SK-N-SH (cell line): Measurements from ENCODE around the gene GCLC. TPM values are rescaled to one million over a fixed set of nuclear protein-coding genes. Genes with fewer than 3 reads are reported as not detected.

Experiments used
- CTCF ChIA-PET: fragments of 300-600, 350-600 bp; formaldehyde crosslinking; extraction: SDS; loops from one replicate; lab custom pipeline; 2021; lab: Yijun Ruan, JAX
- POLR2A ChIA-PET: fragments of 350-600 bp; sonication (Branson Sonifier 250); formaldehyde crosslinking; extraction: SDS; loops from one replicate; lab custom pipeline; 2020; ENCODE audit warnings: antibody characterized with exemption, inconsistent platforms; lab: Yijun Ruan, JAX
- DNase-seq: peaks from one replicate; pipeline ENCODE4 v3.0.0; 2012
- H2AFZ ChIP-seq: fragments of 200-600 bp; sonication (generic); 2 replicates; pipeline ENCODE4 v1.8.1; 2016; ENCODE audit warnings: antibody characterized with exemption, mild to moderate bottlenecking, low read depth
- H3F3A ChIP-seq: fragments of 200-600 bp; sonication (generic); replicated peaks from 2 replicates; pipeline ENCODE3; 2016; ENCODE audit warnings: antibody characterized with exemption, mild to moderate bottlenecking; ENCODE audit not compliant: insufficient read depth
- H3K27ac ChIP-seq, 2 experiments: fragments of 200-500 bp in 1 of 2; fragments of 200-600 bp in 1 of 2; sonication (Bioruptor generic) in 1 of 2; sonication (generic), shearing (Covaris generic) in 1 of 2; 2 replicates each; pipeline versions ENCODE4 v1.5.1 to v1.6.1; 2014 to 2016; ENCODE audit warnings: low read depth in 2 of 2, inconsistent platforms in 1 of 2, low read length in 1 of 2, mild to moderate bottlenecking in 1 of 2, mixed read lengths in 1 of 2
- H3K27me3 ChIP-seq: fragments of 200-600 bp; sonication (generic), shearing (Covaris generic); 2 replicates; pipeline ENCODE4 v1.6.1; 2016; ENCODE audit warnings: mixed run types; ENCODE audit not compliant: insufficient read depth
- H3K36me3 ChIP-seq, 2 experiments: fragments of 200-500 bp in 1 of 2; fragments of 200-600 bp in 1 of 2; sonication (Bioruptor generic) in 1 of 2; sonication (generic) in 1 of 2; replicated peaks in 1 of 2; 2 replicates each; pipeline versions ENCODE3 to v1.5.1; 2014 to 2016; ENCODE audit warnings: low read length in 1 of 2, mild to moderate bottlenecking in 1 of 2; ENCODE audit not compliant: insufficient read depth in 2 of 2, control insufficient read depth in 1 of 2
- H3K4me1 ChIP-seq, 2 experiments: fragments of 200-500 bp in 1 of 2; fragments of 200-600 bp in 1 of 2; sonication (Bioruptor generic) in 1 of 2; sonication (generic), shearing (Covaris generic) in 1 of 2; 2 replicates each; pipeline versions ENCODE4 v1.5.1 to v1.6.1; 2014 to 2016; ENCODE audit warnings: low read depth in 1 of 2, low read length in 1 of 2, mixed run types in 1 of 2; ENCODE audit not compliant: insufficient read depth in 2 of 2, control insufficient read depth in 1 of 2
- H3K4me2 ChIP-seq: fragments of 200-600 bp; sonication (generic), shearing (Covaris generic); 2 replicates; pipeline ENCODE4 v1.6.1; 2017; ENCODE audit warnings: mixed run types
- H3K4me3 ChIP-seq, 2 experiments: fragments of 200-500 bp in 1 of 2; fragments of 200-600 bp in 1 of 2; sonication (Bioruptor generic) in 1 of 2; sonication (generic), shearing (Covaris generic) in 1 of 2; 2 replicates each; pipeline versions ENCODE4 v1.5.1 to v1.8.1; 2014 to 2016; ENCODE audit warnings: low read depth in 2 of 2, inconsistent platforms in 1 of 2, low read length in 1 of 2, mild to moderate bottlenecking in 1 of 2, mixed read lengths in 1 of 2, moderate library complexity in 1 of 2
- H3K79me2 ChIP-seq: fragments of 200-600 bp; sonication (generic); 2 replicates; pipeline ENCODE4 v1.8.1; 2017; ENCODE audit warnings: mild to moderate bottlenecking; ENCODE audit not compliant: insufficient read depth
- H3K9ac ChIP-seq: fragments of 200-600 bp; sonication (generic); 2 replicates; pipeline ENCODE4 v1.6.1; 2017; ENCODE audit warnings: mixed run types
- H3K9me2 ChIP-seq: fragments of 200-600 bp; sonication (generic); 2 replicates; pipeline ENCODE4 v1.6.1; 2017; ENCODE audit warnings: mixed run types
- H3K9me3 ChIP-seq: fragments of 200-600 bp; sonication (generic); 2 replicates; pipeline ENCODE4 v1.6.1; 2017; ENCODE audit warnings: mixed run types, mild to moderate bottlenecking, moderate library complexity
- H4K20me1 ChIP-seq: fragments of 200-600 bp; sonication (generic); 2 replicates; pipeline ENCODE4 v1.6.1; 2017; ENCODE audit warnings: mild to moderate bottlenecking, mixed run types; ENCODE audit not compliant: insufficient read depth
- EZH2phosphoT487 ChIP-seq: fragments of 200-600 bp; sonication (generic); IDR thresholded peaks from 2 replicates; pipeline ENCODE4 v1.6.1; 2017; ENCODE audit warnings: low read depth, mixed run types, mild to moderate bottlenecking, antibody characterized with exemption, moderate library complexity, borderline replicate concordance
- FOSL2 ChIP-seq: IDR thresholded peaks from 2 replicates; pipeline ENCODE4 v1.4.0; 2012; ENCODE audit warnings: low read depth, mild to moderate bottlenecking, moderate library complexity, borderline replicate concordance
- MXI1 ChIP-seq: IDR thresholded peaks from 2 replicates; pipeline ENCODE4 v1.6.1; 2012; ENCODE audit warnings: mild to moderate bottlenecking, low read depth, low read length, improper control_type of control experiment
- NRF1 ChIP-seq: IDR thresholded peaks from 2 replicates; pipeline ENCODE4 v1.6.1; 2012; ENCODE audit warnings: low read depth, mild to moderate bottlenecking, low read length
- PBX3 ChIP-seq: IDR thresholded peaks from 2 replicates; pipeline ENCODE4; 2012
- RAD21 ChIP-seq: IDR thresholded peaks from 2 replicates; pipeline ENCODE4 v1.6.1; 2012; ENCODE audit warnings: mild to moderate bottlenecking, low read length
- RCOR1 ChIP-seq: fragments of 150-350 bp; IDR thresholded peaks from 2 replicates; pipeline ENCODE4 v1.6.1; 2017; ENCODE audit warnings: antibody characterized with exemption, low read length
- REST ChIP-seq: IDR thresholded peaks from 2 replicates; pipeline ENCODE4 v1.6.1; 2012; ENCODE audit warnings: mild to moderate bottlenecking, low read depth, low read length, moderate library complexity
- RFX5 ChIP-seq: IDR thresholded peaks from 2 replicates; pipeline ENCODE4 v1.6.1; 2012; ENCODE audit warnings: mild to moderate bottlenecking, improper control_type of control experiment, low read length
- RXRA ChIP-seq: IDR thresholded peaks from 2 replicates; pipeline ENCODE4 v1.4.0; 2012; ENCODE audit warnings: low read depth, mild to moderate bottlenecking, borderline replicate concordance
- SIN3A ChIP-seq: IDR thresholded peaks from 2 replicates; pipeline ENCODE4 v1.6.1; 2012; ENCODE audit warnings: low read depth, mild to moderate bottlenecking, low read length, moderate library complexity, borderline replicate concordance
- SMC3 ChIP-seq: IDR thresholded peaks from 2 replicates; pipeline ENCODE4 v1.6.1; 2012; ENCODE audit warnings: low read depth, low read length, improper control_type of control experiment
- YY1 ChIP-seq: IDR thresholded peaks from 2 replicates; pipeline ENCODE4 v1.4.0; 2012; ENCODE audit warnings: low read depth, mild to moderate bottlenecking
- WGBS: methylation state at CpG from one replicate; pipeline ENCODE4 v1.1.6; 2017; ENCODE audit warnings: low lambda C conversion rate; 5-methylcytosine and 5-hydroxymethylcytosine counted together
- polyA plus RNA-seq, 3 experiments: library from polyadenylated mRNA; depleted of rRNA; stranded (reverse); fragments of >200 nt; gene quantifications; 2 replicates each; pipeline ENCODE4 v1.2.3, GENCODE V29; 2012

Gene GCLC
- polyA plus RNA-seq, 1 of the 3 experiments (the other 2 are of a cell fraction), result 7.5 TPM

- no peaks in the 10 kb centered on the region for H3K36me3 ChIP-seq
- no peak for DNase-seq
- ChIA-PET POLR2A (no interaction called here), CTCF (interaction anchor here (0.7 kb wide), 1 partner anchor 92 kb away, joined by 3 read pairs; no protein-coding TSS in a partner anchor)
- TF ChIP-seq PBX3 (no peak), NRF1 (no peak), REST (no peak), SMC3 (no peak), RFX5 (no peak), MXI1 (no peak), YY1 (no peak), EZH2phosphoT487 (no peak), FOSL2 (no peak), RAD21 (no peak), RXRA (no peak), RCOR1 (no peak), SIN3A (no peak)
- H4K20me1 ChIP-seq, result no peaks in the 10 kb centered on the region
- no peak overlapping the region for H2AFZ ChIP-seq
- H3K4me2 ChIP-seq, result no peak overlapping the region
- no peak overlapping the region for H3K9ac ChIP-seq
- no peaks in the 10 kb centered on the region for H3K9me3 ChIP-seq
- no peaks in the 10 kb centered on the region for H3K9me2 ChIP-seq
- 69% methylated on average over 7 of the region's 7 CpGs for WGBS
- no peaks in the 10 kb centered on the region for H3K79me2 ChIP-seq
- H3F3A ChIP-seq, result no peaks in the 10 kb centered on the region
- H3K4me3 ChIP-seq, result no peak overlapping the region
- H3K4me1 ChIP-seq, result no peaks in the 10 kb centered on the region
- no peaks in the 10 kb centered on the region for H3K27me3 ChIP-seq
- H3K27ac ChIP-seq, result no peak overlapping the region
Measured at GRCh38 chr6:53585208-53585900, 40.5 kb upstream of the GCLC start.
